Measurements from ENCODE around the gene ERC2.

Gene ERC2

GRCh38 chr3:55824406-55824805, 643.9 kb downstream of the ERC2 start:
- DNase-seq (ENCODE audit: low read depth): no peak

DNA sequence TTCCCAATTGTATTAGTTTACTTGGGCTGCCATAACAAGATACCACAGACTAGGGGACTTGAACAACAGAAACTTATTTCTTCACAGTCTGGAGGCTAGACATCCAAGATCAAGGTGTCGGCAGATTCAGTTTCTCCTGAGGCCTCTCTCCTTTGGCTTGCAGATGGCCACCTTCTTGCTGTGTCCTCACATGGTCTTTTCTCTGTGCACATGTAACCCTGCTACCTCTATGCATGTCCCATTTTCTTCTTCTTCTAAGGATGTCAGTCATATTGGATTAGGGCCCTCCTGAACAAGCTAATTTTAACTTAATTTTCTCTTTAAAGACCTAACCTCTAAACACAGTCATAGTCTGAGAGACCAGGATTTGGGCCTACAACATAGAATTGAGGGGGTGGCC, 644.4 kb downstream of the ERC2 start:
- DNase-seq (ENCODE audit: low read depth): no peak

DNA sequence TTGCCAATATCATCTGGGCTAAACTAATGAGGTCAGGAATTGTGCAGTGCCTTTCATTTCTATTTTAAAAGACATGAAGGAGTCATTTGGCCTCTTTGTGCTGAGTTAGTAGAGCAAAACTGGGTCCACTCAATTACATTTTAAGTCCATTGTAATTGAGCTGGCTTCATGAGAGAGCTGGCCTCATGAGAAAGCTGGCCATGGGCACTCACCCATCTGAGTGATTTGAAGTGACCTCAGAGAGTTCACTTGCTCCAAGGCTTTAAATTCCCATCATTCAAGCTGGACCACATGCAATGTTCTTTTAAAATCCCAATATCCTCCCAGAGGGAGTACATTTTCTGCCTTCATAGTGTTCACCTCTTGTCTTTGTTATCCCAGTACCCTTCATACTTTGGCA, 645.3 kb downstream of the ERC2 start:
- DNase-seq (ENCODE audit: low read depth): no peak

- no peak for DNase-seq (ENCODE audit: low read depth)
Measured at GRCh38 chr3:55819005-55819404, 649.3 kb downstream of the ERC2 start.

DNA sequence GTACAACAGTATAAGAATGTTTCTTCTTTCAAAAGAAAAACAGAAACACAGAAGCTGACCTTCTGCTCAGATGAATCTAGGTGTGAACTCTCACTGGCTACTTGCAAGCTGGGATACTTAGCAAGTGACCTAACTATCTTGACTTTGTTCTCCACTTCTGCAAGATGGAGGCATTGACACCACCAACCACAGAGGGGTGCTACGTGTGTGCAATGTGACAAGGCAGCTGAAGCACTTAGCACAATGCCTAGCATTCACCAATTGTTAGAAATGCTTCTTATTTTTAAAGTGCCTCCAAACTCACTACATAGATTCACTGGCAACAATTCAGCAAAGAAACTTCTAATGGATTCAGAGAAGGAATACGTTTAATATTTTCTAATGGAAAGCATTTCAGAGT, 649.8 kb downstream of the ERC2 start:
- DNase-seq (ENCODE audit: low read depth): no peak

- no peak for DNase-seq (ENCODE audit: low read depth)
Measured at GRCh38 chr3:55816794-55817576, 651.3 kb downstream of the ERC2 start.

DNA sequence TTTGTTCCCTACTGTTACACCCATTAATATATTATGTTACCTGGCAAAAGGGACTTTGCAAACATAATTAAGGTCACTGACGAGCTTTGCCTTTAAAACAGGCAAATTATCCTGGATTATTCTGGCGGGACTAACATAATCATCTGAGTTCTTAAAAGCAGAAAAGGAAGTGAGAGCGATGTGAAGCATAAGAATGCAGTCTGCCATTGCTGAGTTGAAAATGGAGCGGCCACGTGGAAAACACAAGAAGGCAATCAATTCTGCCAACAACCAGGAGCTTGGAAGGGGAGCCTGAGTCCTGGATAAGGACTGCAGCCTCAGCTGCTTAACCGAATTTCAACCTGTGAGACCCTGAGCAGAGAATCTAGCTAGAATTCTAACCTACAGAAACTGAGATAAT, 653.0 kb downstream of the ERC2 start:
- DNase-seq (ENCODE audit: low read depth): no peak

GRCh38 chr3:55813268-55814097, 654.8 kb downstream of the ERC2 start:
- DNase-seq (ENCODE audit: low read depth): no peak

GRCh38 chr3:55812394-55813013, 655.8 kb downstream of the ERC2 start:
- DNase-seq (ENCODE audit: low read depth): no peak

GRCh38 chr3:55807210-55807609, 661.1 kb downstream of the ERC2 start:
- DNase-seq (ENCODE audit: low read depth): no peak

DNA sequence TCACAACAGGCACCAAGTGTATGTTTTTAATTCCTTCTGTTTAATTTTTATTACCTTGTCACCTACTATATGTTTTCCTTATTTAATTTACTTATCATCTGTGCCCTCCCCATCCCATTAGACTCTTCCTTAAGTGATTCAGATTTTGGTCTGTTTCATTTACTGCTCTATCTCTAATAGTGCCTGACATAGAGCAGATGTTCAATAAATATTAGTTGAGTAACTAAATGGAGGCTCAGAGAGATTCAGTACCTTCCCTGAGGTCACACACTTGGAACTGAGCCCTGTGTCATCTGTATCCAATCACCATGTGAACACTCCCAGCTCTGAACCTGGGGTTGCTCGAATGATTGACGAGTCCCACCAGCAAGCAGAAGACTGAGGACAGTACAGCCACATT, 663.1 kb downstream of the ERC2 start:
- DNase-seq (ENCODE audit: low read depth): no peak

DNA sequence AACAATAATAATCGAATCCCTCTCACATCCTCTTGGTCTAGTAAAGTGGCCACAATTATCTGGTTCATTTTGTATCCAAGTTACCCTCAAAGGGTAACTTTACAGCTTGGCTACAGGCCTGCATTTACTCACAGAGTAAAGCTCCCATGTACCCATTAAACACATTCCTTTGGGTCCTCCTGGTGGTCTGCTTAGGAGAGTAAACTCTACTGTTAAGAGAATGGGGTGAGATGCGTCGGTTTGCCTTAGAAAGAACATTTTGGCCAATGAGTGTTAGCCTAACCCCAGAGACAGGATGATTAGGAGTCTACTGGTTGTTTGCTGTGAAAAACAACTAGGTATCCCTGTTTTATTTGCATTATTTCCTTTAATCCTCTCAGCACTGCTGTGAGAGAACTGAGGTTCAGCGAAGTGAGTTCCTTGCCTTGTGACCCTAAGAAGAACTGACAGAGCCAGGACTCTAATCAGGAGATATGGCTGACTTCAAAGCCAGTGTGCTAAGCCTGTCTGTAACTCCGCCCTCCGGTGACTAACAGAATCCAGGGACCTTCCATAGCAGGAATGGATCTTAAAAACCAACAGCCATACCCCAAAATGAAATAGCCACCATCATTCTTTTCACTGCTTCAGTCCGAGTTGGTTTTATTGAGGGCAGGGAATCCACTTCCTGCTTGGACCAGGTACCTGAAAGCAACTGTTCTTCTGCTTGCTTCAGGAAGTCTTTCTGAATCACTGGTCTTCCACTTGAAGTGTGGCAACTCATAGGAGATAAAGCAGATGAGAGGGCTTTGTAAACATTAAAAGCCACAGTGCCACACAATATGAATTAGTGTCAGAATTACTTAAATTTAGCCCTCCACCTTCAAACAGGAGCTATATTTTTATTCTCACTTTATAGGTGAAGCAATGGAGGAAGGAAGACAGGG, 663.8 kb downstream of the ERC2 start:
- no peak for DNase-seq (ENCODE audit: low read depth)

- no peak for DNase-seq (ENCODE audit: low read depth)
Measured at GRCh38 chr3:55802816-55803215, 665.5 kb downstream of the ERC2 start.

GRCh38 chr3:55801676-55802075, 666.6 kb downstream of the ERC2 start:
- DNase-seq (ENCODE audit: low read depth): no peak

DNA sequence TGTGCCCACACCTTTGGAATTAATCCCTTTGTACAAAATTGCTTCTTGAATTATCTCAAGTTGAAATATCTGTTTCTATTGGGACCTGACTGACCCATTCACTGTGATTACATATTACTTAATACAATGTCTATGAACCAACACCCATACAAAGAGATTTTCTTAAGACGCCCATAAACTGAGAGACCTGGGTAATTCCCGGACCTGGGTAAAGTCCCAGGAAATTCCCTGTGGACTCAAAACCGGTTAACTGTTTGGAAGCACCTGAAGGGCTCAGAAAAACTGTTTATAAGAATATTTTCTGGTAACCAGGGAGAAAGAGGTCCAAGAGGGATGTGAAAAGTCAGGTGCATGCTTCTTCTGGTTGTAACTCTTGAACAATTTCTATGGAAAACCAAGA, 667.2 kb downstream of the ERC2 start:
- no peak for DNase-seq (ENCODE audit: low read depth)

DNA sequence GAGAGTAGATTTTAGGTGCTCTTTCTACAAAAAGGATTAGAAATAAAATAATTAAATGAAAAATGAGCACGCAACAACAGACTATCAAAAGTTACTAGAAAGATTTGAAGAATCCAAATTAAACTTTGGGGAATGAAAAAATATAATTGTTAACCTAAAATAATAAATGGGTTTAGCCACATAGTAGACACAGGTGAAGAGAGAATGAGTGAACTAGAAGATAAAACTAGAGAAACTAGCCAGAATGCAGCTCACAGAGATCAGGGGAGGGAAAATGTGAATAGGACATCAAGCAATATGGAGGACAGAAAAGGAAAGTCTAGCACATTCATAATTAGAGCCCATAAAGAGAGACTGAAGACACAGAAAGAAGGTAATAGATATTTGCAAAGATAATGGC, 670.5 kb downstream of the ERC2 start:
- no peak for DNase-seq (ENCODE audit: low read depth)

DNA sequence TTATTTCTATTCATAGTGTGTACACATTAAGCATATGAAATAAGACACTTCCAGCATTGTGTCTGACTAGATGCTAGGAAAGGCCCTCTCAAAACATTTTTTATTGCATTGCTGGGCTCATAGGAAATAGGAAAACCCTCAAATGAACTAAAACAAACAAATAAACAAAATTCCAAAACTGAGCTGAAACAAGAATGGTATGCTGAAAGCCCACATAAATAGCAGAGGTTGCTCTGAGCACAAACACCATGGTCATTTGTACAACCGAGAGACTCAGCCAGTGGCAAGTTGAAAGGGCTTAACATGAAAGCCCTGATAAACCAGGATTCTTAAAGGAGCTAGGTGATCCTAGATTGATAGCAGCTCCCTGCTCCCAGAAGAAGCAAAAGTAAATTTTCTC, 671.2 kb downstream of the ERC2 start:
- DNase-seq (ENCODE audit: low read depth): no peak

- no peak for DNase-seq (ENCODE audit: low read depth)
Measured at GRCh38 chr3:55796533-55796932, 671.7 kb downstream of the ERC2 start.

GRCh38 chr3:55795746-55796145, 672.5 kb downstream of the ERC2 start:
- no peak for DNase-seq (ENCODE audit: low read depth)

DNA sequence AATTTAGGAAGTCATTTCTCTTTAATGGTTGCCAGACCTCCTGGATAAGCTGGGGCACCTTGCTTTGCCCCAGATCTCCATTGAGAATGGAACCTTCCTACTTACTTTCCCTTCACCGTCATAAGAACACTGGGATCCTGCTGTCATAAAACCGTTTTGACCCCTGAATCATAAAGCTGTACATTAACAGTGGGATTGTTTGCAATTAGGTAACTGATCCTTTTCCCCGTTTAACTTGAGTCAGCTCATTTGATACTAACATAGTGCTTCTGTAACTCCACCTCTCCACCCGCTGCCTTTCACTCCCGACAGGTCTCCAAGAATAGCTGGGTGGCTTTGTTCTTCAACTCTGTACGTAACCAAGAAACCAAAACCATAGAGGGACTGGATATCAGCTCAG, 673.0 kb downstream of the ERC2 start:
- DNase-seq (ENCODE audit: low read depth): no peak

- DNase-seq (ENCODE audit: low read depth): no peak
Measured at GRCh38 chr3:55792742-55793141, 675.5 kb downstream of the ERC2 start.

- DNase-seq (ENCODE audit: low read depth): no peak
Measured at GRCh38 chr3:55792009-55792408, 676.3 kb downstream of the ERC2 start.

Measured in T-helper 22 cell (primary cell).